GM19463 (cell line): Measurements from ENCODE around the gene U2AF1.
"Not testable (repeated sequence)": the region's sequence is repeated elsewhere in the genome, so short reads cannot be mapped to it uniquely, and the experiment has no call there.

ENCODE experiments used
- ATAC-seq: cut with Tn5 transposase; IDR thresholded peaks from one replicate; pipeline ENCODE4 v1.9.1; 2021; ENCODE audit warnings: mild to moderate bottlenecking, moderate library complexity; ENCODE audit not compliant: unreplicated experiment

U2AF1 gene

GRCh38 chr21:43082587-43083300 is 24.6 kb downstream of the U2AF1 start:
- not testable (repeated sequence) for ATAC-seq

GRCh38 chr21:43076643-43077042 is 30.7 kb downstream of the U2AF1 start:
- ATAC-seq: not testable (repeated sequence)

DNA sequence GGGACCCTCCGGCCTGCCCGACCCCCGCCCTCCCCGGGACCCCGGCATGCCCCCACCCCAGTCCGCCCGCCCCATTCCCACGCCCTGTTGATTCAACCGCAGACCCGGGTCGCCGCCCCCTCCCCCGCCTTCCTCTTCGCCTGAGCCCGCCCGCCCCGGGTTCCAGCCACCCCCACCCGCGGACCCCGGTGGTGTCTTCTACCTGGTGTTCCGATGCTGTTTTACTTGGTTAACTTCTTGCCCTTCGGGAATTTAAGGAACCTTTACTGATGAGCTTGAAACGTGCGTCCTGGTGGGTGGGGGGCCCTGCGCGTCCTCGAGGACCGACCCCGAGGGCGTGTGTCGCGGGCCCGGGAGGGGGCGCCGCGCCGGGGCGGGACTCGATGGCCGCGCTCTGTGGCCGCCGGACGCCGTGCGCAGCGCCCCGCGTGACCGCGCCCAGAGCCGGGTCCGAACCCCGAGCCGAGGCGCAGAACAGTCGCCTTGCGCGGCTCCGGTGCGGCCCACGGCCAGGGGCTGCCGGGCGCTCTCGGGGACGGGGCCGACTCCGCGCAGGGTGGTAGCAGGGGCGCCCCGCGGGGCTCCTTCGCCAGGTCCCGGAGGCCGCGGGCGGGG is 31.2 kb downstream of the U2AF1 start:
- ATAC-seq: not testable (repeated sequence)

- not testable (repeated sequence) for ATAC-seq
Observed at GRCh38 chr21:43075170-43076022, 32.0 kb downstream of the U2AF1 start, which contains the start of gene CBS. Gene CBS (minus strand): TSS chr21:43075835. CDS start chr21:43072193, 3,642 bp downstream.

DNA sequence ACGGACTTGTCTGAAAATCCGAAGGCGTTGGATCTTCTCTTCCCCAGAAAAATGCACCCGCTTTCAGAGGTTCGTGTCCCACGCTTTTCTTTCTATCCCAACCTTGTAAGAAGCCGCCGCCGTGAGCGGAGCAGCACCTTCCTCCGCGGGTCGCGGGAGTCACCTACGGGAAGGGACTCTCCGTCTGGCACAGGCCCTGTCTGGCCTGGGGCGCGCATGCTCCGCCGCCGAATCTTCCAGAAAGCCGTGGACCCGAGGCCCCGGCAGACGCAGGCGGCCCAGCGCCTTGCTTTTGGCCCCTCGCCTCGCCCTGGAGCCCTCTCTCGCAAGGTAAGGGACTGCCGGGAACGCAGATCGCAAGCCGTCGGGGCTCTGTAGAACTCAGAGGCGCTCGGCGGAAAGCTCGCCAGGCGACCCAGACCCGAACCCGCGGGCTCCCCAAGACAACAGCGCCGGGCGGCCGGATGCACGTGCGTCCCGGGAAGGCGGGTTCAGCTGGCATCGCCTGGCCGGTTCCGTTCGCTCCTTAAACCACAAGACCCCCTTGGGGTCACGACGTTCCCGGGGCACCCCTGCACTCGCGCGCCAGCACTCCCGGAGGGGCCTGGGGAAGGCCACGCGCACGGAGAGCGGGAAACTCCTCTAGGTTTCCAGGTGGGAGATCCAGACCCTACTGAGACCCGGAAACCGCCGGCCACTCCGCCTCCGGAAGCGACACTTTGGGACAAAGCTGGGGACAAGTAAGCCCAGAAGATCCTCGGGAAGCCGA is 32.8 kb downstream of the U2AF1 start:
- not testable (repeated sequence) for ATAC-seq

- ATAC-seq: not testable (repeated sequence)
Observed at GRCh38 chr21:43072742-43073141, 34.6 kb downstream of the U2AF1 start.

DNA sequence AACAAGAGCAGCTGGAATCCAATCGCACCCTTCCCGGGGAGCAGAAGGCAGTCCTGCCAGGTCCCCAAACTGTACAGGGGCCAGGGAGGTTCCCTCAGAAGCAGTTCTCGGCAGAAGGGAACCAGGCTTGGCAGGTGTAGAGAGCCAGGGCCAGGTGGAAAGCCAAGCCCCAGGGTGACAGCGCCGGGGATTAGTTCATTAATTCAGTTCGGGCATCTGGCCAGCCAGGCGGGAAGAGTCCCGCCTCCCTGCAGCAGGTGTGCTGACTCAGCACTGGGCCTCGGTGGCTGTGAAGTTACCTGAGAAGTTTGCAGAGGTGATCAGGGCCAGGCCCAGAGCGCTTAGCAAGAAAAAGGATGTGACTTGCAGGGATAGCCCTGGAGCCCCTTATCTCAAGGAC is 37.7 kb downstream of the U2AF1 start:
- ATAC-seq: not testable (repeated sequence)

DNA sequence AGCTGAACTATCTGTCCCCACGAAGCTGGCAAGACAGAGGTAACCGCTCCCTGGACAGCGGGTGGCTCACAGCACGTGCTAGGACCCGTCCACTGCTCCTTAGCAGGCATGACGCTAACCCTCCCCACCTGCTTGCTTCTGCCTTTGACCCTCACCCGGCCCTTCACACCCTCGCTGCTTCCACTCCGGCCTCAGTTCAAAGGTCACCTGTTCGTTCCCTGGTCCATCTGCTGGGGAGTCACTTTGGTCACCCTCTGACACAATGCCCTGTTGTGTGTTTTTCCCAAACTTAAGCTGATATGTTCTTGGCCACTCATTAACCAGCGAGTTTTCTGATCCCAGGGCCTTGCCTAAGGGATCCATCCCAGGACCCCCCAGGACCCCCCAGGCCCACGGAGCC is 39.3 kb downstream of the U2AF1 start:
- ATAC-seq: not testable (repeated sequence)

DNA sequence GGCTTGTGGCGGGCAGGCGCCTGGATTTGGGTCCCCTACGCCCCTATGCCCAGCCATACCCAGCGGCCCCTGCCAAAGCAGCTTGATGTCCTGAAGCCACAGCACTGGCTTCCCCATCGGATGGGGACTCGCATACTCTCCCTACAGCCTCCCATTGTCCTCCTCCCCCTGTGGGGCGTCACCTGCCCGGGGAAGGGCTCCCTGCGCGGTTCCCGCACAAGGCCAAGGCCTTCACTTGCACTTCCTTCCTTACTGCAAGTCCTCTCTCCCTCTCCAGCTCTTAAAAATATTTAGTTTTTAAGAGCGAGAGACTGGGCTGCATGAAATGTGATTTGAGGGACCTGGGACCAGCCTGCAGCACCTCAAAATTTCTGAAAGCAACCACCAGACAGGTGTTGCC is 40.7 kb downstream of the U2AF1 start:
- ATAC-seq: not testable (repeated sequence)

DNA sequence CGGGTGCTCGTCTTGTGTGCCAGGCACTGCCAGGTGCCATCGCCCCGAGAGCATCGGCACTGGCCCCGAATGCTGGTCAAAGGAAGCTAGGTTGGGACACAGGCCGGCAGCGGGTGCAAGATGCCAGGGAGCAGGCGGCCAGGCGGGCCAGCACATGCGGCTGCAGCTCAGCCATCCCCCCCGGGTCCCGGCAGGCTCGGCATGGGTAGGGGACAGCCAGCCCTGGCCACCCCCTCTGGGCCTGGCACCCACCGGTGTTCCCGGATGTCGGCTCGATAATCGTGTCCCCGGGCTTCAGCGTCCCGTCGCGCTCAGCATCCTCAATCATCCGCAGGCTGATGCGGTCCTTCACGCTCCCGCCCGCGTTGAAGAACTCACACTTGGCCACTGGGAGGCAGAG is 41.4 kb downstream of the U2AF1 start:
- not testable (repeated sequence) for ATAC-seq

DNA sequence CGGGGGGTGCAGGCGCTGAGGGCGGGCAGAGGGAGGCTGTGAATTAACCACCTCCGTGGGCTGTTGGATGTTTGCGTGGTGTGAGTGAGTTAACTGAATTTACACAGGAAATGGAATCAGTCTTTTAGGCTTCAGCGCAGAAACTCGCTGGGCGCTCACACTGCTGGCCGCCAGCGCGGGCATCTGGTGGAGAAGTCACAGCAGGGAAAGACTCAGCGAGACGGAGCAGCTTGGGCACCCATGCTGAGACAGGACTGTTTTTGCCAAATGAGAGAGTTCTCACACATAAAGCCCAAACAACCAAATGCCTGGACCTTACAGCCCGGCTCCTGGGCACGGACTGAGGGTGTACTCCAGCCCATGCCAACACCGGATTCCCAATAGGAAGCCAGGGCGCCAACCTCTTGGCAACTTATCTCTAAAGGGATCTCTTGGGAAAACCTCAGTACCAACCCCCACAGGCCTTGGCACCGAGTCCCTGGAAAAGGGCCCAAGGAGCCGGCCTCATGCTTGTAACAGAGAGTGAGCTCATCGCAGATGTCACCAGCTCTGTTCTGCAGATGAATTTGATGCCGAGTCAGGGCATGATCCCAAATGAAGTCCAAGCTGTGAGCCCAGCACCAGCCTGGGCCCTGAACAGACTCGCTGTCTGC is 43.0 kb downstream of the U2AF1 start:
- not testable (repeated sequence) for ATAC-seq

DNA sequence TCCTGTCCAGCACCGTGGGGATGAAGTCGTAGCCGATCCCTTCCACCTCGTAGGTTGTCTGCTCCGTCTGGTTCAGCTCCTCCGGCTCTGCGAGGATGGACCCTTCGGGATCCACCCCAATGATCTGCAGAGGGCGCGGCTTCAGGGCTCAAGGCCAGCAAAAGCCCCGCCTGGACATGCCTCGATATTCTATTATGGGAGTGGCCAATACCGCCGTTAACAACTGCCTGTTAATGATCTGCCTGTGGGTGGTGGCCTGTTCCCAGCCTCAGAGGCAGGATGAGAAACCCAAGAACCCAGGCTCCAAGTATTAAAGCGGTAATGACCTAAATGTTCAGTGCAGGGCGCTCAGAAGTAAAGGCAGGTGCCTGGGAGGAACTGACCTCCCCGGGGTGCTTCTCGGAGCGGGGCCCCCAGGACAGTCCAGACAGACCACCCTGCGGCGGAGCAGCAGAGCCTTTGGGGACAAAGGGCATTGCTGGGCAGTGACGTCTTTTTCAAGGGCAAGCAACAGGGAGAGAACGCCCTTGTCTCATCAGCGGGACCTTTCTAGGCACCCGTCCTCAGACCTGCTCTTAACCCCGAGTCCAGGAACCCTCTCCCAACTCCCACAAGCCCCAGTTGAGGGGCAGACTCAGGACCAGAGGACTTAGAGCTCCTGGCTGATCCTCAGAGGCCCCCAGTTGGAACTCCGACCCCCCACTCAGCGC is 44.3 kb downstream of the U2AF1 start:
- not testable (repeated sequence) for ATAC-seq

DNA sequence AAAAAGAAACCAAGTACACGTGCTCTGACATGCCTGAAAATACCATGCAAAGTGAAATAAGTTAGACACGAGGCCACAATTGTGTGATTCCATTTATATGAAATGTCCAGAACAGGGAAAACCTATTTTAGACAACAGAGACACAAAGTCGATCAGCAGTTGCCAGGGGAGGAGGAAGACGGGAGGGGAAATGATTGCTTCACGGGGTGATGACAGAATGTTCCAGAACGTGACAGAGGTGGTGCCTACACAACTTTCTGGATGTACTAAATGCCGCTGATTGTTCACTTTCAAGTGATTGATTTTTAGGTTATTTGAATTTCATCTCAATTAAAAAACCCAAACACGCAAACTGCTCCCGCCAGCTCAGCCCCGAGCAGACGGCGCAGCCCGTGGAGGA is 54.3 kb downstream of the U2AF1 start:
- not testable (repeated sequence) for ATAC-seq

- ATAC-seq: not testable (repeated sequence)
Observed at GRCh38 chr21:43045876-43046821, 61.2 kb downstream of the U2AF1 start.

GRCh38 chr21:43045165-43045875 is 62.0 kb downstream of the U2AF1 start:
- ATAC-seq: not testable (repeated sequence)

- ATAC-seq: not testable (repeated sequence)
Observed at GRCh38 chr21:43044547-43044946, 62.8 kb downstream of the U2AF1 start.

GRCh38 chr21:43043291-43043690 is 64.1 kb downstream of the U2AF1 start:
- not testable (repeated sequence) for ATAC-seq
